HepG2 (cell line): ENCODE data around the gene SYNDIG1. TPM values are rescaled to one million over a fixed set of nuclear protein-coding genes. Genes with fewer than 3 reads are reported as not detected.

ENCODE experiments used
- ATAC-seq: fragments of 200-7000 bp; cut with Tn5 transposase; 3 replicates; pipeline ENCODE4 v1.9.1; 2020; ENCODE audit warnings: mild to moderate bottlenecking, moderate library complexity
- BruUV-seq: library from RNA; stranded (reverse); fragments of 400-500 nt; replicated peaks from 2 replicates; lab custom pipeline; 2021; lab: Mats Ljungman, UMichigan
- CTCF ChIA-PET: fragments of 300-600 bp; formaldehyde crosslinking; extraction: SDS; loops from one replicate; lab custom pipeline; 2021; ENCODE audit warnings: low total read pairs, inconsistent platforms, low intra/inter-chr PET ratio; lab: Yijun Ruan, JAX
- POLR2A ChIA-PET: fragments of 350-600 bp; sonication (Branson Sonifier 250); formaldehyde crosslinking; loops from one replicate; lab custom pipeline; 2020; ENCODE audit warnings: antibody characterized with exemption, inconsistent platforms; lab: Yijun Ruan, JAX
- DNase-seq: peaks from one replicate; pipeline ENCODE4 v3.0.0-alpha.2; 2015; ENCODE audit warnings: low spot score
- FAIRE-seq: peaks from 3 replicates; lab custom pipeline; 2011; peaks lifted over from hg19 to GRCh38; lab: Jason Lieb, UNC
- H2AFZ ChIP-seq: one replicate; pipeline ENCODE4 v1.6.1; 2011; ENCODE audit warnings: low read length, inconsistent platforms
- H3K27ac ChIP-seq: fragments of 300-600 bp; 3 replicates; pipeline ENCODE4 v1.8.0; 2011; ENCODE audit warnings: mixed run types, mild to moderate bottlenecking, mixed read lengths, low read length, inconsistent platforms; ENCODE audit not compliant: insufficient read depth; ENCODE audit errors: extremely low read length
- H3K27me3 ChIP-seq, 2 experiments: fragments of 200-600 bp in 1 of 2; 2 replicates in 1 of 2; 3 replicates in 1 of 2; pipeline versions ENCODE4 v1.6.0 to v1.8.0; 2011; ENCODE audit warnings: low read length in 2 of 2, mild to moderate bottlenecking in 2 of 2, moderate library complexity in 2 of 2, inconsistent platforms in 1 of 2; ENCODE audit not compliant: insufficient read depth in 2 of 2, control insufficient read depth in 1 of 2
- H3K36me3 ChIP-seq, 2 experiments: fragments of 200-600 bp in 1 of 2; replicated peaks in 1 of 2; 2 replicates in 1 of 2; 3 replicates in 1 of 2; pipeline versions ENCODE4 v1.5.1 to v1.8.0; 2011; ENCODE audit warnings: low read length in 2 of 2, inconsistent platforms in 1 of 2; ENCODE audit not compliant: insufficient read depth in 2 of 2, control insufficient read depth in 1 of 2
- H3K4me1 ChIP-seq: 2 replicates; pipeline ENCODE4 v1.5.1; 2012; ENCODE audit warnings: low read length, inconsistent platforms; ENCODE audit not compliant: insufficient read depth
- H3K4me2 ChIP-seq: 2 replicates; pipeline ENCODE4 v1.6.0; 2011; ENCODE audit warnings: low read depth, low read length, inconsistent platforms
- H3K4me3 ChIP-seq, 3 experiments: fragments of 200-600 bp in 1 of 3; sonication (generic), shearing (Covaris generic) in 1 of 3; replicated peaks in 1 of 3; 2 replicates each; pipeline ENCODE4 v1.5.1; 2011 to 2016; ENCODE audit warnings: low read length in 3 of 3, inconsistent platforms in 2 of 3, low read depth in 2 of 3, mild to moderate bottlenecking in 2 of 3, control low read depth in 1 of 3, mixed read lengths in 1 of 3; ENCODE audit not compliant: insufficient read depth in 1 of 3
- H3K79me2 ChIP-seq: one replicate; pipeline ENCODE4 v1.6.1; 2011; ENCODE audit warnings: low read length, inconsistent platforms; ENCODE audit not compliant: insufficient read depth
- H3K9ac ChIP-seq: 2 replicates; pipeline ENCODE4 v1.6.0; 2011; ENCODE audit warnings: mild to moderate bottlenecking, low read depth, low read length, inconsistent platforms; ENCODE audit not compliant: insufficient read depth
- H3K9me3 ChIP-seq: 2 replicates; pipeline ENCODE4 v1.5.1; 2012; ENCODE audit warnings: mild to moderate bottlenecking, low read length
- H4K20me1 ChIP-seq: 2 replicates; pipeline ENCODE4 v1.6.0; 2011; ENCODE audit warnings: inconsistent platforms, mild to moderate bottlenecking, low read length, moderate library complexity; ENCODE audit not compliant: insufficient read depth
- CBX5 ChIP-seq: sonication (generic); formaldehyde crosslinking; IDR thresholded peaks from 2 replicates; pipeline ENCODE4 v1.4.0; 2020; ENCODE audit warnings: missing genetic modification reagents, borderline replicate concordance
- CHD2 ChIP-seq: IDR thresholded peaks from 2 replicates; pipeline ENCODE4 v1.6.1; 2011; ENCODE audit warnings: low read depth, low read length, improper control_type of control experiment
- MIER2 ChIP-seq: IDR thresholded peaks from 2 replicates; pipeline ENCODE4 v1.6.1; 2016; ENCODE audit warnings: missing biosample characterization, missing genetic modification reagents
- MYC ChIP-seq: sonication (generic); formaldehyde crosslinking; IDR thresholded peaks from 2 replicates; pipeline ENCODE4 v1.9.0; 2021; ENCODE audit warnings: missing genetic modification reagents, borderline replicate concordance
- NFKBIZ ChIP-seq: IDR thresholded peaks from 2 replicates; pipeline ENCODE4 v1.6.1; 2018; ENCODE audit warnings: missing genetic modification reagents, missing compliant biosample characterization
- ZBTB20 ChIP-seq: sonication (generic); formaldehyde crosslinking; IDR thresholded peaks from 2 replicates; pipeline ENCODE4 v1.8.1; 2023; ENCODE audit warnings: missing genetic modification reagents, low read depth, mild to moderate bottlenecking, borderline replicate concordance
- ZC3H13 ChIP-seq: sonication (generic); formaldehyde crosslinking; IDR thresholded peaks from 2 replicates; pipeline ENCODE4 v1.8.1; 2023; ENCODE audit warnings: mild to moderate bottlenecking, missing genetic modification reagents, moderate library complexity
- ZNF34 ChIP-seq: sonication (generic); formaldehyde crosslinking; IDR thresholded peaks from 2 replicates; pipeline ENCODE4 v1.4.0; 2020; ENCODE audit warnings: mild to moderate bottlenecking, missing genetic modification reagents, borderline replicate concordance
- WGBS: methylation state at CpG from one replicate; pipeline ENCODE4 v1.1.6; 2017; ENCODE audit warnings: low lambda C conversion rate; 5-methylcytosine and 5-hydroxymethylcytosine counted together
- in situ Hi-C: cut with HindIII; loops from 2 replicates; pipeline ENCODE4 v1.10.0; 2017; ENCODE audit warnings: low pct_unique_long_range_greater_than_20kb; ENCODE audit not compliant: extremely low pct_ligation_motif_present
- intact Hi-C: fragments of 100-400 bp; cut with micrococcal nuclease; formaldehyde crosslinking; loops from one replicate; pipeline ENCODE4 v1.10.0; 2022; ENCODE audit not compliant: unreplicated experiment
- polyA plus RNA-seq, 8 experiments: library from polyadenylated mRNA; depleted of rRNA in 3 of 8; stranded (reverse) in 7 of 8; unstranded in 1 of 8; fragments of >200 nt; fragmentation: Illumina TruSeq in 4 of 8; extraction: Trizol in 4 of 8; gene quantifications; 2 replicates each; pipeline versions ENCODE4 v1.2.1 to v1.2.3, GENCODE V29; 2011 to 2016; ENCODE audit warnings: low read depth in 4 of 8, missing spikeins in 1 of 8, mixed read lengths in 1 of 8; ENCODE audit not compliant: insufficient read depth in 1 of 8
- total RNA-seq, 5 experiments: library from RNA; depleted of rRNA; stranded (reverse); fragments of >200 nt; fragmentation: Illumina TruSeq; extraction: Trizol; gene quantifications; 2 replicates each; pipeline ENCODE4 v1.2.3, GENCODE V29; 2016; ENCODE audit warnings: low read depth in 1 of 5
- TF ChIP-seq, protein P1 (sequence below): sonication (generic); formaldehyde crosslinking; IDR thresholded peaks from 2 replicates; pipeline ENCODE4 v1.5.0; 2020; ENCODE audit warnings: mild to moderate bottlenecking, missing genetic modification reagents
- TF ChIP-seq, protein P2 (sequence below): sonication (generic); formaldehyde crosslinking; conservative IDR thresholded peaks from 2 replicates; pipeline ENCODE4 v1.4.0; 2020; ENCODE audit warnings: missing genetic modification reagents

SYNDIG1 gene
- total and polyA plus RNA-seq, 2 of the 13 experiments (the other 11 are each of a cell fraction or from before 2014, with no cell fraction given), result not detected

GRCh38 chr20:24544371-24544770, 74.9 kb downstream of the SYNDIG1 start:
- Histone ChIP-seq H3K79me2 (no peaks in the 10 kb centered on the region), H3K36me3 (no peaks in the 10 kb centered on the region), H3K9me3 (no peaks in the 10 kb centered on the region), H3K27ac (no peak overlapping the region), H2AFZ (no peak overlapping the region), H3K4me2 (no peak overlapping the region), H3K9ac (no peak overlapping the region), H3K27me3 (peaks cover 1 to 24% of the 10 kb centered on the region in 2 experiments; a peak in 4 of 5 replicates), H3K4me3 (no peak overlapping the region), H3K4me1 (no peaks in the 10 kb centered on the region), H4K20me1 (no peaks in the 10 kb centered on the region)
- intact Hi-C loops (no loop called here), in situ Hi-C loops (no loop called here)
- POLR2A ChIA-PET, result no interaction called here
- FAIRE-seq, result no peak
- CTCF ChIA-PET, result no interaction called here
- no peak for DNase-seq
- ATAC-seq, result no peak
- 33% methylated on average over 7 of the region's 7 CpGs for WGBS
- TF ChIP-seq MYC, result no peak
- TF ChIP-seq NFKBIZ (CRISPR knock-in tag), result no peak
- no peak for TF ChIP-seq CBX5 (CRISPR knock-in tag)
- TF ChIP-seq, protein P1, sequence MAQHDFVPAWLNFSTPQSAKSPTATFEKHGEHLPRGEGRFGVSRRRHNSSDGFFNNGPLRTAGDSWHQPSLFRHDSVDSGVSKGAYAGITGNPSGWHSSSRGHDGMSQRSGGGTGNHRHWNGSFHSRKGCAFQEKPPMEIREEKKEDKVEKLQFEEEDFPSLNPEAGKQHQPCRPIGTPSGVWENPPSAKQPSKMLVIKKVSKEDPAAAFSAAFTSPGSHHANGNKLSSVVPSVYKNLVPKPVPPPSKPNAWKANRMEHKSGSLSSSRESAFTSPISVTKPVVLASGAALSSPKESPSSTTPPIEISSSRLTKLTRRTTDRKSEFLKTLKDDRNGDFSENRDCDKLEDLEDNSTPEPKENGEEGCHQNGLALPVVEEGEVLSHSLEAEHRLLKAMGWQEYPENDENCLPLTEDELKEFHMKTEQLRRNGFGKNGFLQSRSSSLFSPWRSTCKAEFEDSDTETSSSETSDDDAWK (CRISPR knock-in tag), result no peak
- no peak for TF ChIP-seq ZBTB20 (CRISPR knock-in tag)
- no peak for TF ChIP-seq MIER2 (CRISPR knock-in tag)
- no peak for TF ChIP-seq CHD2
- no peak for TF ChIP-seq ZC3H13
- TF ChIP-seq, protein P2, sequence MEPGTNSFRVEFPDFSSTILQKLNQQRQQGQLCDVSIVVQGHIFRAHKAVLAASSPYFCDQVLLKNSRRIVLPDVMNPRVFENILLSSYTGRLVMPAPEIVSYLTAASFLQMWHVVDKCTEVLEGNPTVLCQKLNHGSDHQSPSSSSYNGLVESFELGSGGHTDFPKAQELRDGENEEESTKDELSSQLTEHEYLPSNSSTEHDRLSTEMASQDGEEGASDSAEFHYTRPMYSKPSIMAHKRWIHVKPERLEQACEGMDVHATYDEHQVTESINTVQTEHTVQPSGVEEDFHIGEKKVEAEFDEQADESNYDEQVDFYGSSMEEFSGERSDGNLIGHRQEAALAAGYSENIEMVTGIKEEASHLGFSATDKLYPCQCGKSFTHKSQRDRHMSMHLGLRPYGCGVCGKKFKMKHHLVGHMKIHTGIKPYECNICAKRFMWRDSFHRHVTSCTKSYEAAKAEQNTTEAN (CRISPR knock-in tag), result no peak
- TF ChIP-seq ZNF34, result no peak
- no TSS peak for BruUV-seq
